ENCODE measurements around the gene SLC6A12.

DNA sequence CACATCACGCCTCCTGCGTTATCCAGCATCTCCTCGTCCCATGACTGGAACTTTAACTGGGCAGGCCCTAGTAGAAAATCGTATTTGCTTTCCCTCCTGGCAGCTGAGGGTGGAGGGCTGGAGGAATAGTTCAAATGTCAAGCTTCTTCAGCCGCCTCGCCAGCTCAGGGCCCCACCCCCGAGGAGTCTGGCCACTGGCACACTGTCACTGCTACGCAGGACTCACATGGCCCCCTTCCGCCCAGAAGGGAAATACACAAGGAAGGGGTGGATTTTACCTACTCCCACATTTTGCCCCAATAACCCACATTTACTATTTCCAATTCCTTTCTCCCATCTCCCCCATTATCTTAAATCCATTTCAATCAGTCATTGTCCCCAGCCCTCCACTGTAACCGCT is 40.1 kb upstream of the SLC6A12 start:
- TF ChIP-seq, protein P1, sequence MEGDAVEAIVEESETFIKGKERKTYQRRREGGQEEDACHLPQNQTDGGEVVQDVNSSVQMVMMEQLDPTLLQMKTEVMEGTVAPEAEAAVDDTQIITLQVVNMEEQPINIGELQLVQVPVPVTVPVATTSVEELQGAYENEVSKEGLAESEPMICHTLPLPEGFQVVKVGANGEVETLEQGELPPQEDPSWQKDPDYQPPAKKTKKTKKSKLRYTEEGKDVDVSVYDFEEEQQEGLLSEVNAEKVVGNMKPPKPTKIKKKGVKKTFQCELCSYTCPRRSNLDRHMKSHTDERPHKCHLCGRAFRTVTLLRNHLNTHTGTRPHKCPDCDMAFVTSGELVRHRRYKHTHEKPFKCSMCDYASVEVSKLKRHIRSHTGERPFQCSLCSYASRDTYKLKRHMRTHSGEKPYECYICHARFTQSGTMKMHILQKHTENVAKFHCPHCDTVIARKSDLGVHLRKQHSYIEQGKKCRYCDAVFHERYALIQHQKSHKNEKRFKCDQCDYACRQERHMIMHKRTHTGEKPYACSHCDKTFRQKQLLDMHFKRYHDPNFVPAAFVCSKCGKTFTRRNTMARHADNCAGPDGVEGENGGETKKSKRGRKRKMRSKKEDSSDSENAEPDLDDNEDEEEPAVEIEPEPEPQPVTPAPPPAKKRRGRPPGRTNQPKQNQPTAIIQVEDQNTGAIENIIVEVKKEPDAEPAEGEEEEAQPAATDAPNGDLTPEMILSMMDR (IDR thresholded peaks at IDR 0.05; ENCODE audit: poor library complexity, severe bottlenecking) = no peak
- TF ChIP-seq EP300 (conservative IDR thresholded peaks at IDR 0.05; ENCODE audit: poor library complexity, severe bottlenecking) (no peak), MXI1 (conservative IDR thresholded peaks at IDR 0.05; ENCODE audit: poor library complexity, severe bottlenecking) (no peak), EZH2 (IDR thresholded peaks at IDR 0.05; ENCODE audit: borderline replicate concordance, insufficient read depth, low read length, poor library complexity, severe bottlenecking) (no peak)
